SIG-M5 treated with dmso at 0.1 percent for 504 hours (cell line): ENCODE results near the gene SEZ6L2.
A peak's percentile ranks its signal among the peaks of the same experiment; 100 is the strongest.
"Not testable (repeated sequence)": the region's sequence is repeated elsewhere in the genome, so short reads cannot be mapped to it uniquely, and the experiment has no call there.

Source experiments
- DNase-seq: peaks from one replicate; lab custom pipeline; 2025; ENCODE audit not compliant: unreplicated experiment; lab: John Stamatoyannopoulos, UW

SEZ6L2 gene

DNA sequence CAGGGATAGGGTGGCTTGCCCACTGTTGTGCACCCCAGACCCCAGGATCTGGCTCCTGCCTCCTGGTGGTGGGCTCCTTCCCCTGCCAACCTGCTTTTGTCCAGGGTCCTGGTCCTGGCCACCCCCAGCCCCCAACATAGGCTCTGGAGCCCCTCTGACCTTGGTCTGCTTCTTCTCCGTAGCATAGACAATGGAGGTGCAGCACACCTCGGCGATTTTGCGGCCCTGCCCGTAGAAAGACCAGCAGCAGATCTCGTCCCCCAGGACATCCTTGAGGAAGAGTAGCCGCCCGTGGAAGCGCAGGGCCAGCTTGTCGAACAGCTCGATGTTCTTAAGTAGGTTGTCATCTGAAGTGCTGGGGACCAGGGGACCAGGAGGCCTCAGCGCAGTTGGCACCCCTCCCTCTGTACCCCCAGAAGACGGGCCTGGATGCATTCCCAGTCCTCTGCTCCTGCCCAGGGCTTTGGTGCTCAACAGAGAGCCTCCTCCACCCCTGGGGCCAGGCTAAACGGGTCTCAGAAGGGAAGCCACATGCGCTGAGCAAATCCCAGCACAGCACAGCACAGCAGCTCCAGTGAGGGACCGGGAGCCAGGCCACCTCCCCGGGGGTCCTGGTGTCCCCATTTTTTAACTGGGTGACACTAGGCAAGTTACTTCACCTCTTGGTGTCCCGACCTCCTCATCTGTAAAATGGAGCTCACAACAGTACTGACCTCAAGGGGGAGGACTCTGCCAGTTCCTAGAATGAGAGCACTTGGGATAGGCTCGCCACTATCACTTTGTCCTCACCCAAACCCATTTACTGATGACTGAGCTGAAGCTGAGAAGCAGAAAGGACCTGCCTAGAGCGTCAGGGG lies 11.7 kb upstream of the SEZ6L2 start:
- no peak for DNase-seq

DNA sequence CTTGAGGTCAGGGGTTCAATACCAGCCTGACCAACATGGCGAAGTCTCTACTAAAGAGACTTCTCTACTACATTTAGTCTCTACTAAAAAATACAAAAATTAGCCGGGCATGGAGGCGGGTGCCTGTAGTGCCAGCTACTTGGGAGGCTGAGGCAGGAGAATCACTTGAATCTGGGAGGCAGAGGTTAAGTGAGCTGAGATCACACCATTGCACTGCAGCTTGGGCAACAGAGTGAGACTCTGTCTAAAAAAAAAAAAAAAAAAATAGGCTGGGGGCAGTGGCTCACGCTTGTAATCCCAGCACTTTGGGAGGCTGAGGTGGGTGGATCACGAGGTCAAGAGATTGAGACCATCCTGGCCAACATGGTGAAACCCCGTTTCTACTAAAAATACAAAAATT lies 10.5 kb upstream of the SEZ6L2 start:
- DNase-seq: not testable (repeated sequence)

DNA sequence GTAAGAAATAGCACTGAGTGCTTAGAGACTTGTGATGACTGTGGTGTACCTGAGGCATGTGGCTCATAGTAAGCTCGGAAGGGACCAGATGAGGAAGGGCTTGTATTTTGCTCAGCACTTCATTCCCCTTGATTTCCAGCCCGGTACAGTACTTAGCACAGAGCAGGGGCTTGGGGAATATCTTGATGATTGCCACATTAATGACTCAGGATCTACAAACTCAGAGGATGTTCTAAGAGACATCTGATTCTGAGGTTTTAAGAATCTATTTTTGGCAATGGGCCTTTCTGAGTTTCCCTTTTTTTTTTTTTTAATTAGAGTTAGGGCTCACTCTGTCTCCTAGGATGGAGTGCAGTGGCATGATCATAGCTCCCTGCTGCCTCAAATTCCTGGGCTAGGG lies 10.0 kb upstream of the SEZ6L2 start:
- DNase-seq: peak; percentile 87

DNA sequence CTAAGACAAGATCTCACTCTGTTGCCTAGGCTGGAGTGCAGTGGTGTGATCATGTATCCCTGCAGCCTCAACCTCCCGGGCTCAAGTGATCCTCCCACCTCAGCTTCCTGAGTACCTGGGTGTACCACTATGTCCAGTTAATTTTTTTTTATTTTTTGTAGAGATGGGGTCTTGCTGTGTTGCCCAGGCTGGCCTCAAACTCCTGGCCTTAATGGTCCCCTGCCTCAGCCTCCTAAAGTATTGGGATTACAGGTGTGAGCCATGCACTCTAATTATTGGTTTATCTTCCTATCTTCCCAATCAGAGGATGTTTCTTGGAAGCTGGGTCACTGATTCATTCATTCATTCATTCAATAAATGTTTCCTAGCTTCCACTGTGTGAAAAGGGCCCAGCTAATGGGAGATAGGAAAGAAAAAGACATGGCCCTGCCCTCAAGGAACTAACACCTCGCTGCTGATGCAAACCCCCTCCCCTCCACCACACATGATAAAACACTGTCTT lies 9.4 kb upstream of the SEZ6L2 start:
- no peak for DNase-seq

DNA sequence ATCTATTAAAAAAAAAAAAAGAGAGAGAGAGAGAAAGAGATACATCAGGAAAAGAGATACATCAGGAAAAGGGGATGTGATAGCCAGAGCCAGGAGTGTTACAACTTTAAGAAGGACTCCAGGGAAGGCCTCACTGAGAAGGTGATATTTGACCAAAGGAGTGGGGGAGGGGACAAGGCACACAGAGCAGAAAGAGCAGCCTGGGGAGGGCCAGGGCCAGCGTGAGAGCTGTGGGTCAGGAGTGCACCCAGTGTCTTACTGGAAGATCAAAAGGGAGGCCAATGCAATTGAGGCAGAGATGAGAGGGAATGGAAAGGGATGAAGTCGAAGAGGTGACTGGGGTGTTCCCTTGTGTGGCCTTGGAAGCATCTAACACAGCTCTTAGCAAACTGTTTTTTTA lies 8.6 kb upstream of the SEZ6L2 start:
- DNase-seq: no peak

DNA sequence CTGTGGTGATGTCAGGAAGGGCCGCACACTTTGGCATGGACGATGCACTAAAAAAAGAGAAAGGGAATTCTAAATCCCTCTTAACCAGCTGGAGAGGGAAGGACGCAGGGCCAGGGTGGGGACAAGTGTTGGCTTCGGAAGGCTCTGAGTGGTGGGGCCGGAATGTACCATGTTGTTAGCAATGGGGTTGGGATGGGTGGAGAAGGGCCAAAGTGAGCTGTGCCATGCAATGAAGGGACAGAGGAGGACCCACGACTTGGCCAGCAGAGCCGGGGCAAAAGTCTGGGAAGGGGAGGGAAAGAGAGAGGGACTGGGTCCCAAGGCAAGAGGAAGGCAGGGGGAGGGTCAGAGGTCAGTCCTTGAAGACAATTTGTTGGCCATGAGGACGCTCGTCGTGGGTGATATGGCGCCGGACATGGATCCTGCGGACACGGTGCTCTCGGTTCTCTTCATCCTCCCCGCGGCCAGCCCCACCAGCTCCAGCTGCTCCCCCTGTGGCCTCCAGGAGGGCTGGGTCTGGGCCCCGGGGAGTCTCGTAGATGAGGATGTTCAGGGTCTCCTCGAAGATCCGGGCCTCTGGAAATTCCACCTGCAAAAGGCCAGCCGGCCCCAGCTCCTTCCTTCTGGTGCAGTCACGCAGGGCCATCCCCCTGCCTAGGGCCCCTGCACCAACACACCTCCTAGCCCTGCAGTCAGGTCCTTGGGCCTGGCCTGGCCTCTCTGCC lies 7.3 kb upstream of the SEZ6L2 start:
- DNase-seq: no peak

DNA sequence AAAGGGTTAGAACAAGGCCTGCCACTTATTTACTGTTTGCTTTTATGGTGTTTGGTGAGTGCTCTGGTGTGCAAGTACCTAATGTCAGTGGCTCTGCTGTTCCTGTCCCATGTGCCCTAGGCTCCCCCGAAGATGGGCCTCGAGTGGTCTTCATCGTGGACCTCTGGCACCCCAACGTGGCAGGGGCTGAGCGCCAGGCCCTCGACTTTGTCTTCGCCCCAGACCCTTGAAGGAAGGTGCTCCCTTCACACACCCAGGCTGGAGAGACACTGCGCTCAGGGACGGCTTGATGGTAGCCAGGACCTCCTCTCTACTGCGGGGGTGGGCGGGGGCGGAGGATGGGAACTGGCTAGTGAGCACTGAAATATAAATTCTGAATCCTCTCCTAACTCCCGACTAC lies 6.3 kb upstream of the SEZ6L2 start:
- DNase-seq: no peak

DNA sequence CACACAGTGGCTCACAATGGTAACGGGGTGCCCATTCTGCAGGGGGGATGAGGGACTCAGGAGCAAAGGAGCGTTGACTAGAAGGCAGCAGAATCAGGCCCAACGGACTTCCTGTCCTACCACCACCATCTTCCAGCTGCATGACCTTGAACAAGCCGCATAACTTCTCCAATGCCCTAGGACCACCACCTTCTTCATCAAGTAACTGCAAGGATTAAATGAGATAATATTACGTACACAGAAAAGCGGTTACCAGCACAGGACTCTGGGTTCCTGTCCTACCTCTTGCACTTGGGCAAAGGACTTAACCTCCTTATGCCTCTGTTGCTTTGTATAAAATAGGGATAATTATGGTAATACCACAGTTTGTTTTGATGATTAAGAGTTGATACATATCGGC lies 5.6 kb upstream of the SEZ6L2 start:
- no peak for DNase-seq

DNA sequence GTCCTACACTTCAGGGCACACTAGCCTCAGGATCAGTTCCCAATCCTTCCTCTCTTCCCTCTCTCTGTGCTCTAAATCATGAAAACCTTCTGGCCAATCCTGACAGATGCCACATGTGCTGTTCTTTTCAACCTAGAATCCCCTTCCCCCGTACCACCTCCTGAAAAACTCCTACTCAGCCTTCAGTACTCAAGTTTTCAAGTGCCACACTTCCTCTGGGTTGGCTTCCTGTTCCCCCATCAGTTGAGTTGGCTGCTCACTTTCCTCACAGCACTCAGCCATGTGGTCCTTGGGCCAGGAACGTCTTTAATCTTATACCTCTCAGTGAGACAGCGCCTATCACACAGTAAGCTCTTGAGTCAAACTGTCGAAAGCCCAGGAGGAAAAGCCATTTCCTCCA lies 4.2 kb upstream of the SEZ6L2 start:
- DNase-seq: no peak

DNA sequence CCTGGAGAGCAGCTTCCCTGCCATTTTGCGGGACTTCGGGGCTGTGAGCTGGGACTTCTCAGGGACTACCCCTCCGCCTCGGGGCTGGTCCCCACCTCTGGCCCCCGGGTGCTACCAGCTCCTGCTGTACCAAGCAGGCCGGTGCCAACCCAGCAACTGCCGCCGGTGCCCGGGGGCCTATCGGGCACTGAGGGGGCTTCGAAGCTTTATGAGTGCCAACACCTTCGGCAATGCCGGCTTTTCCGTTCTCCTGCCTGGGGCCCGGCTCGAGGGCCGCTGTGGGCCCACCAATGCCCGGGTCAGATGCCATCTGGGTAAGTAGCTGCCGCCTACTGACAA lies 2.2 kb upstream of the SEZ6L2 start:
- DNase-seq: no peak

DNA sequence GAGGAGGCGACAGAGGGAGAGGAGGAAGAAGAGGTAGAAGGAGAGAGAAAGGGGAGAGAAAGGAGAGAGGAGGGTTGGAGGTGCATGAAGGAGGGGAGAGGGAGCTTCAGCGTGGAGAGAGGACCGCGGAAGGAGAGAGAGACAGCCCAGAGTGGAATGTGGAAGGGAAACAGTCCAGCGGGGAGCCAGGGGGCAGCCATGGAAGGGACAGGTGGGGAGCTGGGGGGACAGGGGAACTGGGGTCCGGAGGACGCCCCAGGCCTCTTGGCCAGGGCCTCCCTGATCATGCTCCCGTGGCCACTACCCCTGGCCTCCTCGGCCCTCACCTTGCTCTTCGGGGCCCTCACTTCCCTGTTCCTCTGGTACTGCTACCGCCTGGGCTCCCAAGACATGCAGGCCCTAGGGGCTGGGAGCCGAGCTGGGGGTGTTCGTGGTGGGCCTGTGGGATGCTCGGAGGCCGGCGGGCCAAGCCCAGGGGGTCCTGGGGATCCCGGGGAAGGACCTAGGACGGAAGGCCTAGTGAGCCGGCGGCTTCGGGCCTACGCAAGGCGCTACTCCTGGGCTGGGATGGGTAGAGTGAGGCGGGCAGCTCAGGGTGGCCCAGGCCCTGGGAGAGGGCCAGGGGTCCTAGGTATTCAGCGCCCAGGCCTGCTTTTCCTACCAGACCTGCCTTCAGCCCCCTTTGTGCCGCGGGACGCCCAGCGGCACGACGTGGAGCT lies 1.7 kb upstream of the SEZ6L2 start:
- no peak for DNase-seq

DNA sequence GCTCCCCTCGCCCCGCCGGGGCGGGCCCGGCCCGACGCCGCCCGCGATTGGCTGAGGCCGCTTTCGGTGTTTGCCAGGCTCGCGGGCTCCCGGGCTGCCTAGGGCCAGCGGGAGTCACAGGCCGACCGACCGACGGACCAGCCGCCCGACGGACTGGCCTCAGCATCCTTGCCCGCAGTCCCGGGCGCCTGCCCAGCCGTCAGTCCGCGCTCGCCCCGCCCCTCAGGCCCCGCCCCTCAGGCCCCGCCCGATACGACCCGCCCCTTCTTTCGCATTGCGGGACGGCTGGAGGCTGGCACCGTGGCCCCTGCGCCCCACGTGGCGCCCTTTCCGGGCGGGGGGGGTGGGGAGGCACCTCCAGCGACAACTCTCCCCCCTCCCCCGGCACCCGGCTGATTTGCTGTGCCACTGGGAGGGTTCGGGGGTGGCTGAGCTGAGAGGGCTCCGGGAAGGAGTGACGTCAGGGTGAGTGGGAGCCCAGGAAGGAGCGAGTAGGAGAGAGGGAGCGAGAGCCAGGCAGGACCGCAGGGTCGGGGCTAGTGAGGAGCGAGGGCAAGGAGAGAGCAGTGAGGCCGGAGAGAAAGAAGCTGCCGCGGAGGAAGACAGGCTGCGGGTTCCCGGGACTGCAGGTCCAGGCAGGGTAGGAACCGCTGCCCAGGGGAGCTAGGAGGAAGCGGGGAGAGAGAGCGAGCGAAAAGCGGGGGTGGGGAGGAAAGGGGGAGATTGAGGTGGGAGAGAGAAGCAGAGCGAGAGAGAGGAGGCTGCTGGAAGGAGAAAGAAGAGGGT lies 945 bp upstream of the SEZ6L2 start, which contains the start of gene ASPHD1:
Gene ASPHD1 (plus strand): TSS at position 387 of the 786 bp plus-strand sequence. CDS start 484 bp downstream, outside the sequence.
- DNase-seq: peak; percentile 64

DNA sequence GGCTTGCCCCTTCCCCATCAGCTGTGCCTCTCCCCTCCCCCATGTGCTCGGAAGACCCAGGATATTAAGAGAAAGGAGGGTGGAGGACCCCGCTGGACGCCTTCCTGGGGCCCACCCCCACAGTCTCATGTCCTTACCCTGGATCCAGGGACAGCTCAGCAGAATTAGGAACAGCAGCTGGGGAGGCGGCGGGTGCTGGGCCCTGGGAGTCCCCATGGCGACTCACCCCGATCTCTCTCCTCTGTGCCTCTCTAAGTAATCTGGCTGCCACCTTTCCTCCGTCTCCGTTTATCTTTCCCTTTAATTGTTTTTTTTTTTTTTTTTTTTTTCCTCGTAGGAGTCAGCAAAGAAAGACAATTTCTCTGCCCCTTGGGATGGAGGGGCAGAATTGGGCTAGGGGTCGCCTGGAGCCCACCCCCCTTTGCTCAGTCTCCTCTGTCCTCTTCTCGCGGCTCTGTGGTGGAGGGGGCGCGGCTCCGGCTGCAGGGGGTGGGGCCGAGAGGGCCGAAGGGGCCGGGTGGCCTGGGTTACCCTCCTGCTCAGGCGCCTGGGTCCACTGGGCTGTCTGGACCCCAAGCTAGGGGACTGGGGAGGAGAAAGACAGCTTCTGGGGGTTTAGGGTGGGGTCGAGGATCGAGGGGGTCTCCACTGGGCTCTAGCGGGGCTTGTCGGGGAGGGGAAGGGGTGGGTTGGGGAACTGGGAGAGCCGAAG lies 390 bp downstream of the SEZ6L2 start:
- no peak for DNase-seq

DNA sequence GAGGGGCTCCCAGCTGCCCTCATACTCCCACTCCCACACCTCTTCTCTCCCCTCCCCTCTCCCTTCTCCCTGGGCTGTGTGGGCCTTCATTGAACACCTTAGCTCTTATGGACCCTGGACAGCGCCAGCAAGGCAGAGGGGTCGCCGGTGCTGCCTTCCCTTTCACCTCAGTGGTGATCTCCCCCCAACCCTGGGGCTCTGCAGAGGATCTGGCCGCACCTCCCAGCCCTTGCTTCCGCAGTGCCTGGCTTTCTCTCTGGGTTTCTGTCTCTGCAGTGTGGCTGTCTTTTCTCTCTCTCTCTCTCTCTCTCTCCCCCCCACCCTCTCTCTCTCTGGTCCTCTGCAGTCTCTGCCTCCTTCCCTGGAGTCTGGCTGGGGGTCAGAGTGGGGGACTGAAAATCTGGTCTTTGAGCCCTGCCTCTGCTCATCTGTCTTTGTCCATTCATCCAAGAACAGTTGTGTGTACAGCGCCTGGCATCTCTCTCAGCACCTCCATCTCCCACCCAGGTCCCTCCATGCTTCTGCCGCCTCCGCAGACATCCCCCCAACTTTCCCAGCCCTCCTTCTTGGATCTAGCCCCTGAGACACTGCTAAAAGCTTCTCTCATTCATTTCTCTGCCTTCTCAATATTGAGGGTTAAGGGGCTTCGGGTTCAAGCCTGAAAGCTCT lies 1.1 kb downstream of the SEZ6L2 start:
- DNase-seq: no peak

DNA sequence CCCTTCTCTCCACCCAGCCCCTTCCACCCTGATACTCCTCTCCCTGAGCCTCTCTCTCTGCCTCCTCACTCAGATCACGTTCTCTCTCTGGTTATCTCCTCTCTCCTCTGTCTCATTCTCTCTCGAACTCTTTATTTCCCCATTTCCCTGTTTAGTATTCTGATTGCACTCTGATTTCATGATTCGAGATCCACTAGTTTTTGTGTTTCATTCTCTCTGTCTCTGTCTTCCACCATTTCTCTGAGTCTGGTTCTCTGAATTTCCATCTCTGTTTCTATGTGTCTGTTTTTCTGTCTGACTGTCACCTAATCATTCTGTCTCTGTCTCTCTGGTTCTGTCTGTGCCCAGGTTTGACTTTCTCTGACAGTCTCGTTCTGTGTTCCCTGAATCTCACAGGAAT lies 2.0 kb downstream of the SEZ6L2 start:
- no peak for DNase-seq

DNA sequence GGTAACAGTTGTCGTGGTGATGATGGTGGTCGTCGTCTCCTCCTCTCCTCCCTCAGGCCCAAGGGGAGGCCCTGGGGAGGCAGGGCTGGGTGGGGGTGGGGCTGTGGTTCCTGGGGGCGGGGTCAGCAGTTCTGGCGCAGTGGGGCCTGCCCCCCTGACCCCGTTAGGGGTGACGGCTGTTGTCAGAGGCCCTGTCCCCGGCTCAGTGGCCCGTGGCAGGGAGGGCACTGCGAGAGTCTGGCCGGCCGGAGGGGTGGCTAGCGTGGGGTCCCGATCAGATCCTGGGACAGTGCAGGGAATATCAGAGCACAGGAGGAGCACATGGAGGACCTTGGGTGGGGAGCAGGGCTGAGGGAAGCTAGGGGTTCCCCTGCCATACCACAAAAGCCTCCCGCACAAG lies 2.5 kb downstream of the SEZ6L2 start:
- DNase-seq: no peak

DNA sequence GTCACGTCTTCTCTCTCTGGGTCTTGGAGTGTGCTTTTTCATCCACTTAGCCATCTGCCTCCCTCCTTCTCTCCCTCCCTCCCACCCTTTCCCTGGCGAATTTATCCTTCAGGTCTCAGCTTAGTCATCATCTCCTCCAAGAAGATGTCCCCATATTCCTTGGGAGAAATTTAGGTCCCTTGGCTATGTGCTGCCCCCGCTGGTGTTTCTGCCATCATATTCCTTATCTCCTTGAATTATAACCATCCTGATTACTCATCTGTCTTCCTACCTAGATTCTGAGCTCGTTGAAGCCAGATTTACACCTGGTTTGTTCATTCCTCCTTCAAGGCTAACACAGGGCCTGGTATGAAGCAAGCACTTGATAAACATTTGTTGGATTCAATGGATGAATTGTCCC lies 5.0 kb downstream of the SEZ6L2 start:
- no peak for DNase-seq

DNA sequence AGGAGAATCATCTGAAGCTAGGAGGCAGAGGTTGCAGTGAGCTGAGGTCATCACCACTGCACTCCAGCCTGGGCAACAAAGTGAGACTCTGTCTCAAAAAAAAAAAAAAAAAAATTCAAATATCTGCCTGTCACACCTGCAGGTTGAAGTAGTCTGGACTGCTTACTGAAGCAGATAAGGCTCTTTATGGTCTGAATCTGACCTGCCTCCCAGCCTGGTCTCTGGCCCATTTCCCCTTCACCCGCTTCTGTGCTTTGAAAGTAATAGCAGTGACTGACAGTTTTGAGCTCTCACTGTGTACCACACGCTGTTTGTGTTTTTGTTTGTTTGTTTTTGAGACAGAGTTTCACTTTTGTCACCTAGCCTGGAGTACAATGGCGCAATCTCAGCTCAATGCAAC lies 5.8 kb downstream of the SEZ6L2 start:
- DNase-seq: no peak

DNA sequence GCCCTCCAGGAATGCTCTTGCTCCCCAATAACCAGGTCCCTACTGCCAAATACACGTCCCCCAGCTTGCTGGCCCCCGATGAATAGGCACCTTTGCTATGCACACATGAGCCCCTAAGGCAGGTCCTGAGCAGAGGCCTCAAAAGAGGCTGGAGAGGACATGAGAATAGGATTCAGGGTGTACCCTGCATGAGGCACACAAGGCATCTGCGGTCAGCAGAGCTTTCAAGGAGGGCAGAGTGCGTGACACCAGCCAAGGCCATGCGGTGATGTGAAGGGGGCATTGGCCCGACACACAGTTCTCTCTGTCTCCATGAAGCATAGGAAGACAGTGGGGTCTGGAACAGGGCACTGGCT lies 6.9 kb downstream of the SEZ6L2 start:
- DNase-seq: no peak
